8988T (cell line): Measurements from ENCODE around the gene SPRING1.

Experiments used
- DNase-seq: peaks from one replicate; pipeline ENCODE4 v3.0.0; 2011

Gene SPRING1

GRCh38 chr12:116707751-116708150 lies 30.1 kb downstream of the SPRING1 start:
- no peak for DNase-seq

GRCh38 chr12:116703214-116703795 lies 34.6 kb downstream of the SPRING1 start:
- peak; percentile 66 for DNase-seq

GRCh38 chr12:116701432-116701831 lies 36.4 kb downstream of the SPRING1 start:
- no peak for DNase-seq

GRCh38 chr12:116700066-116700465 lies 37.8 kb downstream of the SPRING1 start:
- DNase-seq = no peak

GRCh38 chr12:116698554-116699075 lies 39.3 kb downstream of the SPRING1 start:
- no peak for DNase-seq

GRCh38 chr12:116698116-116698515 lies 39.8 kb downstream of the SPRING1 start:
- DNase-seq = no peak

GRCh38 chr12:116697716-116698115 lies 40.2 kb downstream of the SPRING1 start:
- no peak for DNase-seq

- DNase-seq = peak; percentile 65
Observed at GRCh38 chr12:116697305-116697704, 40.6 kb downstream of the SPRING1 start.

- no peak for DNase-seq
Observed at GRCh38 chr12:116695464-116695725, 42.5 kb downstream of the SPRING1 start.

GRCh38 chr12:116694653-116695463 lies 43.0 kb downstream of the SPRING1 start:
- no peak for DNase-seq

GRCh38 chr12:116693286-116694227 lies 44.3 kb downstream of the SPRING1 start:
- no peak for DNase-seq

- DNase-seq = no peak
Observed at GRCh38 chr12:116692605-116693004, 45.3 kb downstream of the SPRING1 start.

- no peak for DNase-seq
Observed at GRCh38 chr12:116691636-116692035, 46.2 kb downstream of the SPRING1 start.

- DNase-seq = no peak
Observed at GRCh38 chr12:116691205-116691604, 46.7 kb downstream of the SPRING1 start.

GRCh38 chr12:116689979-116690744 lies 47.7 kb downstream of the SPRING1 start:
- DNase-seq = no peak

GRCh38 chr12:116689521-116689920 lies 48.3 kb downstream of the SPRING1 start:
- no peak for DNase-seq
